HepG2 (cell line): Measurements from ENCODE around the gene NPHS1. TPM values are rescaled to one million over a fixed set of nuclear protein-coding genes. Genes with fewer than 3 reads are reported as not detected.

Experiments
- BRD4 ChIP-seq: sonication (generic); formaldehyde crosslinking; IDR thresholded peaks from 2 replicates; pipeline ENCODE4 v1.4.0; 2020; ENCODE audit warnings: missing genetic modification reagents
- MAFG ChIP-seq: sonication (generic); formaldehyde crosslinking; IDR thresholded peaks from 2 replicates; pipeline ENCODE4 v1.5.1; 2020; ENCODE audit warnings: mild to moderate bottlenecking, missing genetic modification reagents
- NKX3-1 ChIP-seq: sonication (generic); formaldehyde crosslinking; IDR thresholded peaks from 2 replicates; pipeline ENCODE4 v1.5.0; 2020; ENCODE audit warnings: missing genetic modification reagents
- NRL ChIP-seq: sonication (generic); formaldehyde crosslinking; IDR thresholded peaks from 2 replicates; pipeline ENCODE4 v1.5.0; 2020; ENCODE audit warnings: missing genetic modification reagents, mild to moderate bottlenecking, moderate library complexity, borderline replicate concordance
- PLRG1 ChIP-seq: fragments of 450-650 bp; conservative IDR thresholded peaks from 2 replicates; pipeline ENCODE4 v1.6.1; 2016
- SNAI1 ChIP-seq: sonication (generic); formaldehyde crosslinking; IDR thresholded peaks from 2 replicates; pipeline ENCODE4 v1.5.0; 2020; ENCODE audit warnings: mild to moderate bottlenecking, missing genetic modification reagents, borderline replicate concordance
- SOX5 ChIP-seq: IDR thresholded peaks from 2 replicates; pipeline ENCODE4 v1.6.1; 2016; ENCODE audit warnings: borderline replicate concordance
- SP140L ChIP-seq: sonication (generic); formaldehyde crosslinking; IDR thresholded peaks from 2 replicates; pipeline ENCODE4 v1.4.0; 2020; ENCODE audit warnings: missing genetic modification reagents, borderline replicate concordance
- SP2 ChIP-seq: sonication (generic); formaldehyde crosslinking; IDR thresholded peaks from 2 replicates; pipeline ENCODE4 v1.5.1; 2020; ENCODE audit warnings: mild to moderate bottlenecking, missing genetic modification reagents
- STAG1 ChIP-seq: sonication (generic); formaldehyde crosslinking; IDR thresholded peaks from 2 replicates; pipeline ENCODE4 v1.4.0; 2020; ENCODE audit warnings: missing genetic modification reagents
- XRCC5 ChIP-seq: fragments of 200-400 bp; formaldehyde crosslinking; optimal IDR thresholded peaks from 2 replicates; pipeline ENCODE3; 2017; ENCODE audit warnings: mild to moderate bottlenecking, low read length
- ZNF20 ChIP-seq: sonication (generic); formaldehyde crosslinking; IDR thresholded peaks from 2 replicates; pipeline ENCODE4 v1.4.0; 2020; ENCODE audit warnings: mild to moderate bottlenecking, moderate library complexity, missing genetic modification reagents
- ZNF263 ChIP-seq: sonication (generic); formaldehyde crosslinking; IDR thresholded peaks from 2 replicates; pipeline ENCODE4 v1.4.0; 2020; ENCODE audit warnings: missing genetic modification reagents
- ZNF274 ChIP-seq: sonication (generic); formaldehyde crosslinking; IDR thresholded peaks from 2 replicates; pipeline ENCODE4 v1.5.1; 2020; ENCODE audit warnings: mild to moderate bottlenecking, missing genetic modification reagents
- ZNF333 ChIP-seq: sonication (generic); formaldehyde crosslinking; IDR thresholded peaks from 2 replicates; pipeline ENCODE4 v1.4.0; 2020; ENCODE audit warnings: mild to moderate bottlenecking, missing genetic modification reagents, borderline replicate concordance
- ZNF430 ChIP-seq: sonication (generic); formaldehyde crosslinking; IDR thresholded peaks from 2 replicates; pipeline ENCODE4 v1.9.0; 2021; ENCODE audit warnings: mild to moderate bottlenecking, missing genetic modification reagents
- ZNF547 ChIP-seq: sonication (generic); formaldehyde crosslinking; IDR thresholded peaks from 2 replicates; pipeline ENCODE4 v1.5.1; 2020; ENCODE audit warnings: mild to moderate bottlenecking, missing genetic modification reagents
- ZNF720 ChIP-seq: sonication (generic); formaldehyde crosslinking; IDR thresholded peaks from 2 replicates; pipeline ENCODE4 v1.4.0; 2020; ENCODE audit warnings: missing genetic modification reagents
- ZNF772 ChIP-seq: sonication (generic); formaldehyde crosslinking; IDR thresholded peaks from 2 replicates; pipeline ENCODE4 v1.5.0; 2020; ENCODE audit warnings: mild to moderate bottlenecking, missing genetic modification reagents
- ZNF788 ChIP-seq: sonication (generic); formaldehyde crosslinking; IDR thresholded peaks from 2 replicates; pipeline ENCODE4 v1.5.0; 2020; ENCODE audit warnings: mild to moderate bottlenecking, missing genetic modification reagents, borderline replicate concordance
- ZNF850 ChIP-seq: sonication (generic); formaldehyde crosslinking; conservative IDR thresholded peaks from 2 replicates; pipeline ENCODE4 v1.9.0; 2021; ENCODE audit warnings: mild to moderate bottlenecking, missing genetic modification reagents
- ZNF883 ChIP-seq: sonication (generic); formaldehyde crosslinking; IDR thresholded peaks from 2 replicates; pipeline ENCODE4 v1.5.1; 2020; ENCODE audit warnings: mild to moderate bottlenecking, missing genetic modification reagents; ENCODE audit errors: not compliant biosample characterization
- polyA plus RNA-seq, 8 experiments: library from polyadenylated mRNA; depleted of rRNA in 3 of 8; stranded (reverse) in 7 of 8; unstranded in 1 of 8; fragments of >200 nt; fragmentation: Illumina TruSeq in 4 of 8; extraction: Trizol in 4 of 8; gene quantifications; 2 replicates each; pipeline versions ENCODE4 v1.2.1 to v1.2.3, GENCODE V29; 2011 to 2016; ENCODE audit warnings: low read depth in 4 of 8, missing spikeins in 1 of 8, mixed read lengths in 1 of 8; ENCODE audit not compliant: insufficient read depth in 1 of 8
- total RNA-seq, 5 experiments: library from RNA; depleted of rRNA; stranded (reverse); fragments of >200 nt; fragmentation: Illumina TruSeq; extraction: Trizol; gene quantifications; 2 replicates each; pipeline ENCODE4 v1.2.3, GENCODE V29; 2016; ENCODE audit warnings: low read depth in 1 of 5
- TF ChIP-seq, protein P1 (sequence below): sonication (generic); formaldehyde crosslinking; IDR thresholded peaks from 2 replicates; pipeline ENCODE4 v1.5.1; 2020; ENCODE audit warnings: missing genetic modification reagents, mild to moderate bottlenecking, borderline replicate concordance
- TF ChIP-seq, protein P2 (sequence below): sonication (generic); formaldehyde crosslinking; IDR thresholded peaks from 2 replicates; pipeline ENCODE4 v1.5.0; 2020; ENCODE audit warnings: missing genetic modification reagents
- TF ChIP-seq, protein P3 (sequence below): sonication (generic); formaldehyde crosslinking; IDR thresholded peaks from 2 replicates; pipeline ENCODE4 v1.8.1; 2023; ENCODE audit warnings: mild to moderate bottlenecking, moderate library complexity, missing genetic modification reagents

NPHS1 gene
- total and polyA plus RNA-seq, 2 of the 13 experiments (the other 11 are each of a cell fraction or from before 2014, with no cell fraction given) = not detected

DNA sequence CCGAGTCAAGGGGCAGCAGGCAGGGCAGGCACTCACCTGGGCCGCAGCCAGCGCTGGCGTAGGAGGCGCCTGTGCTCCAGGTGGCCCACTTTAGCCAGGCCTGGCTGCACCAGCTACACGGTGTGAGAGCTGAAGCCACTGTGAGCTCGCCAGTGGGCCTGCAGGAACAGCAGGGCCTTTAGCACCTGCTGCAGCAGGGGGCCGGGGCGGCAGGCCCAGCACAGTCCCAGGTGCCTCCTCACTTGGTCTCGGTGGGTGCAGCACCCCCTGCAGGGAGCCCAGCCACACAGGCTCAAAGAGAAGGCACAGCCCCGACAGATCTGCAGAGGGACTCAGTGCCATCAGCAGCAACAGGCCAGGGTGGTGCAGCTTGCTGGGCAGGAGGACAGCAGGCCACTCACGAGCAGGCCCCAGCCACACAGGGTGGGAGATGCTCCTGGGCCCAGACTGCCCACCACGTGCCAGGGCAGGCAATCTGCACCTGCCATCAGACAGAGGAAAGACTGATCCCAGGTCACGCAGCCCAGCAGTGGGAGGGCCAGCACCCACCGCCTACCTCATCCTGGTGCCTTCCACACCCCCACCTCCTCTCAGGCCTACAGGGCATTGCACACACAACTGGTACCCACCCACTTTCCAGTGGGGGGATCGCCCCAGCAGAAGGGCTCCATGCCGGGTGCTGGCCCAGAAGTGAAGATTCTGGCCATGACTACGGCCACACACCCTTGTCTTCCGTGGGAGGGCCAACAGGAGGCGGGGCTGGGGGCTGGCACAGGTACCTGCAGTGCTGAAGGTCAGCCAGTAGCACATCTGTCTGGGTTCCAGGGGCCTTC is 61.1 kb downstream of the NPHS1 start (continued):
- TF ChIP-seq, protein P1, sequence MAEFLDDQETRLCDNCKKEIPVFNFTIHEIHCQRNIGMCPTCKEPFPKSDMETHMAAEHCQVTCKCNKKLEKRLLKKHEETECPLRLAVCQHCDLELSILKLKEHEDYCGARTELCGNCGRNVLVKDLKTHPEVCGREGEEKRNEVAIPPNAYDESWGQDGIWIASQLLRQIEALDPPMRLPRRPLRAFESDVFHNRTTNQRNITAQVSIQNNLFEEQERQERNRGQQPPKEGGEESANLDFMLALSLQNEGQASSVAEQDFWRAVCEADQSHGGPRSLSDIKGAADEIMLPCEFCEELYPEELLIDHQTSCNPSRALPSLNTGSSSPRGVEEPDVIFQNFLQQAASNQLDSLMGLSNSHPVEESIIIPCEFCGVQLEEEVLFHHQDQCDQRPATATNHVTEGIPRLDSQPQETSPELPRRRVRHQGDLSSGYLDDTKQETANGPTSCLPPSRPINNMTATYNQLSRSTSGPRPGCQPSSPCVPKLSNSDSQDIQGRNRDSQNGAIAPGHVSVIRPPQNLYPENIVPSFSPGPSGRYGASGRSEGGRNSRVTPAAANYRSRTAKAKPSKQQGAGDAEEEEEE = no peak
- TF ChIP-seq ZNF850 (CRISPR knock-in tag) = no peak
- TF ChIP-seq STAG1 (CRISPR knock-in tag) = peak; percentile 72
- TF ChIP-seq MAFG (CRISPR knock-in tag) = no peak
- TF ChIP-seq, protein P2, sequence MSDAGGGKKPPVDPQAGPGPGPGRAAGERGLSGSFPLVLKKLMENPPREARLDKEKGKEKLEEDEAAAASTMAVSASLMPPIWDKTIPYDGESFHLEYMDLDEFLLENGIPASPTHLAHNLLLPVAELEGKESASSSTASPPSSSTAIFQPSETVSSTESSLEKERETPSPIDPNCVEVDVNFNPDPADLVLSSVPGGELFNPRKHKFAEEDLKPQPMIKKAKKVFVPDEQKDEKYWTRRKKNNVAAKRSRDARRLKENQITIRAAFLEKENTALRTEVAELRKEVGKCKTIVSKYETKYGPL (CRISPR knock-in tag) = no peak
- peak; percentile 75; the same call in 1 of the 2 replicates for TF ChIP-seq ZNF788 (CRISPR knock-in tag)
- no peak for TF ChIP-seq ZNF883 (CRISPR knock-in tag)
- TF ChIP-seq ZNF430 = no peak
- no peak for TF ChIP-seq PLRG1
- no peak for TF ChIP-seq NKX3-1
- no peak for TF ChIP-seq XRCC5
- TF ChIP-seq ZNF333 (CRISPR knock-in tag) = no peak
- TF ChIP-seq ZNF274 (CRISPR knock-in tag) = no peak
- TF ChIP-seq ZNF772 = peak; percentile 58; the same call in 1 of the 2 replicates
- no peak for TF ChIP-seq SOX5 (CRISPR knock-in tag)
- TF ChIP-seq SP2 = no peak
- no peak for TF ChIP-seq ZNF547 (CRISPR knock-in tag)
- no peak for TF ChIP-seq SP140L (CRISPR knock-in tag)
- TF ChIP-seq BRD4 (CRISPR knock-in tag) = no peak
- TF ChIP-seq SNAI1 (CRISPR knock-in tag) = no peak
- no peak for TF ChIP-seq ZNF20 (CRISPR knock-in tag)
- TF ChIP-seq NRL (CRISPR knock-in tag) = 0 out of 2 replicates have a peak, but pooled peaks have one; percentile 10
- TF ChIP-seq ZNF263 (CRISPR knock-in tag) = peak; percentile 61; the same call in 1 of the 2 replicates
- TF ChIP-seq, protein P3, sequence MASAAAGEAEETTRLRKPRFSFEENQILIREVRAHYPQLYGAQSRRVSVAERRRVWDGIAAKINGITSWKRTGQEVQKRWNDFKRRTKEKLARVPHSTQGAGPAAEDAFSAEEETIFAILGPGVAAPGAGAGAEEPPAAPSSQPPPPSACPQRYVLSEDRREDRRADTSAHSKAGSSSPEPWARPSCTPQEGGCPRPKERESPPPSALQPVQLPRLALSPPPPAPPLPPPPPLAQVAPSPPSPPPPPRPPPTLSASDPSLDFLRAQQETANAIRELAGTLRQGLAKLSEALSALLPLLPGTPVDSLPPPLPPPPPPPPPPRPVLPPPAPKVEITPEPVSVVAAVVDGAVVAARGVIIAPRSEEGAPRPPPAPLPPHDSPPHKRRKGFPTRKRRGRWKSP (CRISPR knock-in tag) = no peak
- no peak for TF ChIP-seq ZNF720 (CRISPR knock-in tag)
